ENCODE results near the gene PPM1M. TPM values are rescaled to one million over a fixed set of nuclear protein-coding genes. Genes with fewer than 3 reads are reported as not detected.

PPM1M gene
- polyA plus RNA-seq, 1 of the 3 experiments (the other 2 are of a cell fraction), result 19.2 TPM

- CTCF ChIA-PET, result interaction anchor here (0.8 to 11.8 kb wide), 3 partner anchors 9 to 226 kb away, joined by 3 to 257 read pairs (median 4); partner anchors contain the start of gene TLR9
- no peaks in the 10 kb centered on the region for H3K9me3 ChIP-seq
- POLR2A ChIA-PET, result no interaction called here
- no peaks in the 10 kb centered on the region for H3K27me3 ChIP-seq (ENCODE audit: insufficient read depth)
- H3K79me2 ChIP-seq (ENCODE audit: insufficient read depth), result peaks cover 16% of the 10 kb centered on the region; the same call in 1 of the 2 replicates
- TF ChIP-seq REST (IDR thresholded peaks at IDR 0.05; ENCODE audit: low read depth, low read length), result no peak
- H3F3A ChIP-seq (replicated peaks; ENCODE audit: insufficient read depth), result no peaks in the 10 kb centered on the region
- no peak for DNase-seq
- 94% methylated on average over 8 of the region's 10 CpGs for WGBS (ENCODE audit: low lambda C conversion rate)
- no peak overlapping the region for H3K27ac ChIP-seq (ENCODE audit: low read depth in 2 of 2, low read length in 1 of 2)
- no peak overlapping the region for H3K4me2 ChIP-seq
- no peak overlapping the region for H3K4me3 ChIP-seq (ENCODE audit: low read depth in 2 of 2, low read length in 1 of 2)
- H2AFZ ChIP-seq (ENCODE audit: low read depth), result no peak overlapping the region
- H3K36me3 ChIP-seq (replicated peaks in 1 of 2; ENCODE audit: control insufficient read depth in 1 of 2, insufficient read depth in 2 of 2, low read length in 1 of 2), result peaks cover 10 to 37% of the 10 kb centered on the region in 2 experiments
- H4K20me1 ChIP-seq (ENCODE audit: insufficient read depth), result peaks cover 19% of the 10 kb centered on the region
- peaks cover 0 to 4% of the 10 kb centered on the region in 2 experiments; a peak in 1 of 4 replicates for H3K4me1 ChIP-seq (ENCODE audit: control insufficient read depth in 1 of 2, insufficient read depth in 2 of 2, low read depth in 1 of 2, low read length in 1 of 2)
- H3K9me2 ChIP-seq, result no peaks in the 10 kb centered on the region
- no peak overlapping the region for H3K9ac ChIP-seq
Measured at GRCh38 chr3:52228266-52228665, 17.3 kb upstream of the PPM1M start.

GRCh38 chr3:52228751-52229291 lies 16.7 kb upstream of the PPM1M start:
- ChIA-PET POLR2A (no interaction called here), CTCF (interaction anchor here (0.8 to 11.8 kb wide), 5 partner anchors 9 to 227 kb away, joined by 3 to 257 read pairs (median 4); partner anchors contain the start of gene TLR9)
- Histone ChIP-seq H3K9ac (no peak overlapping the region), H2AFZ (ENCODE audit: low read depth) (no peak overlapping the region), H4K20me1 (ENCODE audit: insufficient read depth) (peaks cover 19% of the 10 kb centered on the region), H3K4me3 (ENCODE audit: low read depth in 2 of 2, low read length in 1 of 2) (no peak overlapping the region), H3K27me3 (ENCODE audit: insufficient read depth) (no peaks in the 10 kb centered on the region), H3K36me3 (replicated peaks in 1 of 2; ENCODE audit: control insufficient read depth in 1 of 2, insufficient read depth in 2 of 2, low read length in 1 of 2) (peaks cover 10 to 37% of the 10 kb centered on the region in 2 experiments), H3K79me2 (ENCODE audit: insufficient read depth) (peaks cover 20% of the 10 kb centered on the region; the same call in 1 of the 2 replicates), H3K4me1 (ENCODE audit: control insufficient read depth in 1 of 2, insufficient read depth in 2 of 2, low read depth in 1 of 2, low read length in 1 of 2) (peaks cover 0 to 4% of the 10 kb centered on the region in 2 experiments; a peak in 1 of 4 replicates), H3K4me2 (no peak overlapping the region), H3F3A (replicated peaks; ENCODE audit: insufficient read depth) (no peaks in the 10 kb centered on the region), H3K9me3 (no peaks in the 10 kb centered on the region), H3K27ac (ENCODE audit: low read depth in 2 of 2, low read length in 1 of 2) (no peak overlapping the region), H3K9me2 (no peaks in the 10 kb centered on the region)
- WGBS (ENCODE audit: low lambda C conversion rate), result 80% methylated on average over 3 of the region's 21 CpGs
- DNase-seq, result no peak
- TF ChIP-seq EZH2phosphoT487 (IDR thresholded peaks at IDR 0.05; ENCODE audit: borderline replicate concordance, low read depth), result no peak
- TF ChIP-seq FOSL2 (IDR thresholded peaks at IDR 0.05; ENCODE audit: borderline replicate concordance, low read depth), result no peak
- no peak for TF ChIP-seq TEAD4 (IDR thresholded peaks at IDR 0.05; ENCODE audit: borderline replicate concordance, insufficient read depth)
- TF ChIP-seq, protein P1, sequence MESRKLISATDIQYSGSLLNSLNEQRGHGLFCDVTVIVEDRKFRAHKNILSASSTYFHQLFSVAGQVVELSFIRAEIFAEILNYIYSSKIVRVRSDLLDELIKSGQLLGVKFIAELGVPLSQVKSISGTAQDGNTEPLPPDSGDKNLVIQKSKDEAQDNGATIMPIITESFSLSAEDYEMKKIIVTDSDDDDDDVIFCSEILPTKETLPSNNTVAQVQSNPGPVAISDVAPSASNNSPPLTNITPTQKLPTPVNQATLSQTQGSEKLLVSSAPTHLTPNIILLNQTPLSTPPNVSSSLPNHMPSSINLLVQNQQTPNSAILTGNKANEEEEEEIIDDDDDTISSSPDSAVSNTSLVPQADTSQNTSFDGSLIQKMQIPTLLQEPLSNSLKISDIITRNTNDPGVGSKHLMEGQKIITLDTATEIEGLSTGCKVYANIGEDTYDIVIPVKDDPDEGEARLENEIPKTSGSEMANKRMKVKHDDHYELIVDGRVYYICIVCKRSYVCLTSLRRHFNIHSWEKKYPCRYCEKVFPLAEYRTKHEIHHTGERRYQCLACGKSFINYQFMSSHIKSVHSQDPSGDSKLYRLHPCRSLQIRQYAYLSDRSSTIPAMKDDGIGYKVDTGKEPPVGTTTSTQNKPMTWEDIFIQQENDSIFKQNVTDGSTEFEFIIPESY (IDR thresholded peaks at IDR 0.05; ENCODE audit: borderline replicate concordance, low read depth), result no peak
- TF ChIP-seq JUND (IDR thresholded peaks at IDR 0.05), result no peak
- TF ChIP-seq TAF1 (IDR thresholded peaks at IDR 0.05; ENCODE audit: borderline replicate concordance, low read depth, low read length), result no peak
- no peak for TF ChIP-seq REST (IDR thresholded peaks at IDR 0.05; ENCODE audit: low read depth, low read length)
- no peak for TF ChIP-seq POLR2AphosphoS5 (IDR thresholded peaks at IDR 0.05; ENCODE audit: low read depth, low read length)
- TF ChIP-seq FOXJ3 (CRISPR knock-in tag; IDR thresholded peaks at IDR 0.05), result no peak
- TF ChIP-seq MAX (IDR thresholded peaks at IDR 0.05; ENCODE audit: low read depth), result no peak
- no peak for TF ChIP-seq NRF1 (IDR thresholded peaks at IDR 0.05; ENCODE audit: low read depth, low read length)
- no peak for TF ChIP-seq MXI1 (IDR thresholded peaks at IDR 0.05; ENCODE audit: low read depth, low read length)
- TF ChIP-seq, protein P2, sequence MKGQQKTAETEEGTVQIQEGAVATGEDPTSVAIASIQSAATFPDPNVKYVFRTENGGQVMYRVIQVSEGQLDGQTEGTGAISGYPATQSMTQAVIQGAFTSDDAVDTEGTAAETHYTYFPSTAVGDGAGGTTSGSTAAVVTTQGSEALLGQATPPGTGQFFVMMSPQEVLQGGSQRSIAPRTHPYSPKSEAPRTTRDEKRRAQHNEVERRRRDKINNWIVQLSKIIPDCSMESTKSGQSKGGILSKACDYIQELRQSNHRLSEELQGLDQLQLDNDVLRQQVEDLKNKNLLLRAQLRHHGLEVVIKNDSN (IDR thresholded peaks at IDR 0.05; ENCODE audit: borderline replicate concordance, low read depth), result no peak
- TF ChIP-seq RAD21 (IDR thresholded peaks at IDR 0.05; ENCODE audit: low read length), result no peak

Measured in SK-N-SH (cell line).